Erythroblast (primary cell): ENCODE measurements around the gene BEX3.
"Not testable (repeated sequence)": the region's sequence is repeated elsewhere in the genome, so short reads cannot be mapped to it uniquely, and the experiment has no call there.

Experiments used
- DNase-seq, 2 experiments: peaks; one replicate each; lab custom pipeline; 2025; lab: John Stamatoyannopoulos, UW
- GATA1 ChIP-seq: IDR thresholded peaks from 2 replicates; pipeline ENCODE4 v1.6.1; 2011; ENCODE audit warnings: low read depth, mild to moderate bottlenecking, control low read depth, low read length, moderate library complexity
- POLR2A ChIP-seq: IDR thresholded peaks from 2 replicates; pipeline ENCODE4 v1.6.1; 2011; ENCODE audit warnings: mild to moderate bottlenecking, low read length

The BEX3 gene

DNA sequence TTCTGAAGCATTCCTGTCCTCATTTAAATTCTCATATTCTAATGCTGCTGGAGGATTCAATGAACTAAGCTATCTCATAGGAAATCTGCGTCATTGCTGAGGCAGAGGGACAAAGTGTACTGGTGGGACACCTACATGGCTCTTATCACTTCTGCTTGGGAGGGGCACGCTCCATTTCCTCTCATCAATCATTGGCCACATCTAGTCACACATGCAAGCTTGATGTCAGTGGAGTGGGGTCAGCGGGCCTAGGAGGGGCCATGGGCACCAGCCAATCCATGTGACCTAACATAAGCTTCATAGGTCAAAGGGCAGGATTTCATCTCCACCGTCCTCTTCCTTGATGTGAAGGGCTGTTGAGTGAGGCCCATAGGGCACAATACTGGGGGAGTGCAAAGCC, 21.4 kb downstream of the BEX3 start:
- DNase-seq = no peak
- no peak for TF ChIP-seq GATA1
- TF ChIP-seq POLR2A = no peak

DNA sequence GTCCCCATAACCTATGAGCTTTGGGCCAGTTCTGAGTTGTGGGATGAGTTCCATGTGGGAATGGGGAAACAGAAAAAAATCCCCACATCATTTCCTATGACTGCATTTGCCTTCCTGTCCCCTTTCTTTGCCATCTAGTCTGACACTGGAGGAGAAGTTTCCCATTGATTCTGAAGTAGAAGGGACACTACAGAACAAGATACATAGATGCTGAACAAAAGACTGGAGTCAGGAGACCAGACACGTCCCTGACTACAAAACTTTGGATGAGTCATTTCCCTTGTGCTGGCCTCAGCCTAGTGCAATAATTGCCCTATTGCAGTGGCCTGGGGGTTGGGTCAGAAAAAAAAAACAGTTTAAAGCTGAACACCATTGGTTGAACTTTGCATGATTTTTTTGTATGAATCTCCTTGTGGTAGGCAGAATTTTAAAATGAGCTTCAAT, 22.1 kb downstream of the BEX3 start:
- TF ChIP-seq POLR2A (no peak), GATA1 (no peak)
- peak; percentile 7 to 45 for DNase-seq

DNA sequence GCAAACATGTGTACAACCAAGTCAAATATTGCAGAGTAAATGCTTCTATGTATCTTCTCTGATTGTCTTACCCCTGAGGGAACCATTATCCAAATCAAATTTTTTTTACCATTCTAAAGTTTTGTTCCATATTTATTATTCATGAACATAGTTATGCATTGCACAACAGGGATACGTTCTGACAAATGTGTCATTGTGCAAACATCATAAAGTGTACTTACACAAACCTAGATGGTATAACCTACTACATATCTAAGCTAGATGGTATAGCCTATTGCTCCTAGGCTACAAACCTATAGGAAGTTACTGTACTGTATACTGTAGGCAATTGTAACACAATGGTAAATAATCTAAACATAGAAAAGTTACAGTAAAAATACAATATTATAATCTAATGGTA, 23.4 kb downstream of the BEX3 start:
- no peak for TF ChIP-seq POLR2A
- DNase-seq = no peak

DNA sequence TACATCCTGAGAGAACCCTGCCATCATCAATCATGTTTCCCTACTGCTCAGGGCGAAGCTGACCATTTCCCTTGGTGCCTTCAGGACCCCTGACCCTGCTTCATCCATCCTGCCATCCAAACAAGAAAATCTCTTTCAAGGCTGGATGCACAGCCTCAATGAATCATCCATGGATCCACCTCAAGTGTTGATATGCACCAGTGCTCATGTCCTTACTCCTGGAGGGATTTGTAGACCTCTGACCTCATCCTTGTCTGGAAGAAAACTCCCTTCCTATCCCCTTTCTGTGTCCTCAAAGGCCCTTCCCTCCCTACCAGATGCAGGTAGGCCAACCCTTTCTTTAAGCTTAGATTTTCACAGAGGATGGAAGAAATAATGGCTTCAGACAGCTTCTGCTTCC, 24.6 kb downstream of the BEX3 start:
- no peak for DNase-seq
- TF ChIP-seq POLR2A = no peak
- TF ChIP-seq GATA1 = no peak

DNA sequence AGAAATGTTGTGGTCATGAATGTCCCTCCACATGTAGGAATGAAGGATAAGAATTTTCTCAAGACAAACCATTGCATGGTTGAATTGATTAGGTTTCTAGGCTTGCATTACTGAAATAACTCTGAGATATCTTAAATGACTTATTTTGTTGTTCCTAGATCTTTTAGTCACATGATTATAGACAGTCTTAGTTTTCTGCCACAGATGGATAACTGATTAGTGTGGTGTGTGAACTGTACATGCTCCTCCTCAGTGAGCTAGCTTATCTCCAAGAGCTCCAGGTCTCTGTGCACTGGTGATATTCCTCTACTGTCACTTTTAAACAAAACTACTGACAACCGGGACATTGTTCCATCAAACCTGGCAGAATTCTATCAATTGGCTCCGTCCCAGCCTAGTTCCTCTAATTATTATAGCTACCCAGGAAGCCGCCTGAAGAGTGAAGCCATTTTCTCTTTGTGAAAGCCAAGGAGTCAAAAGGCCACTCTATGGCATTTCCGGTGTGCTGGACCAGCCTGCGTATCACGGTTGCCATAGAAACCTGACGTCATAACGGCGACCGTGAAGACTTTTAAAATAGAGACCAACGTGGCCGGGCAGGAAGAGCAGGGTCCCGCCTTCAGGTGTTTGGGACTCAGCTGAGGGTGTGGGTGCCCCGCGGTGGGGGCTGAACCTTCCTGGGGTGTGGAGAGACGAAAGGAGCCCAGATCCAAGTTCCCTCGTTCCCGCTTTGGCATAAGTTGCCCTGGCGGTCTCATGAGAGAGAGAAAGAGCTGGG, 28.1 kb downstream of the BEX3 start:
- DNase-seq = peak; percentile 81 to 86
- no peak for TF ChIP-seq GATA1
- peak; percentile 18 for TF ChIP-seq POLR2A

DNA sequence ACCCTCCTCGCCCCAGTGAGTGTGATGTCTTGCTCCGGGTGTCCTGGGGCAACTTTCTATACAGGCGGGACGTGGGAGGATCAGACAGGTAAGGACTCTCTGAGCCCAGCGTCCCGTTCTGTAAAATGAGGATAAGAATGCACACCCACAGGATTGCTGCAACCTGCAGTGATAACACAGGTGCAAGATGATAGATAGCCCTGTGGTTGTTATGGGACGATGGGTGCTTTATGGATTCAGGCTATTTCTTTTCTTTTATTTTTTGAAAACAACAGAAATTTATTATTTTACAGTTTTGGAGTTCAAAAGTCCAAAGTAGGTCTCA, 28.6 kb downstream of the BEX3 start:
- TF ChIP-seq GATA1 (no peak), POLR2A (no peak)
- peak in 1 of 2 experiments; percentile 33 for DNase-seq

DNA sequence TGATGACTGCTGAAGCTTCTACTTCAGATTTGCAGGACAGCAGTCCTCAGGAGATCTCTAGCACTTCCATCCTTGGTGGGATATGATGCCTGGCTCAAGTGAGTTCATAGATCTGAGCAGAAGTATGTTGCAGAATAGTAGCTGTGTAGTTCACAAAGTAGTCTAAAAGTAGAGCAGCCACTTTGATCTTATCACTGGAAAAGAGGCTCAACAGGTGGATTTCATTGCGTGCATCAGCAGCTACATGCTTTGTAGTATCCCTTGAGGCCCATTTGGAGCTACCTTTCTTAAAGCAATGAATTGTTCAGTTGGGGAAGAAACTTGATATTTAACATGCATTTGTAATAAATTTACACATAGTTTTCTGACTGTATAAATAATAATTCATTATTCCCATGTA, 29.9 kb downstream of the BEX3 start:
- TF ChIP-seq POLR2A = no peak
- no peak for TF ChIP-seq GATA1
- DNase-seq = no peak

DNA sequence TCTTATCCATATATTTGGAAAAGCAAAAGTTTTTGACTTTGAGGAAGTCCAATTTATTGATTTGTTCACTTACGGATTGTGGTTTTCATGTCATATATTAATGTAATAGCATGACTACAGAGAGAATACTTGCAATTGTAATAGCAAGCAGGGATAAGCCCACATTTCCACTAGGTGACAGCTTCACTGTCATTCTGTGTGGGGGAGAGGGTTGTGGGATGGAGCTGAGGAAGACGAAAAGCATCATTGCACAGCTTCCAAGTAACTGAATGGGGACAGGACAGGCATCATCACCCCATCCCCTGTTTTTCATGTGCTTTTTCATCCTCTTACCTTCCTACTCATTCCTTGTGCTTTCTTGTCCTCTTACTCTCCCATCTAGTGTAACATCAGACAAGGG, 31.4 kb downstream of the BEX3 start:
- DNase-seq = no peak
- TF ChIP-seq POLR2A = no peak
- no peak for TF ChIP-seq GATA1

DNA sequence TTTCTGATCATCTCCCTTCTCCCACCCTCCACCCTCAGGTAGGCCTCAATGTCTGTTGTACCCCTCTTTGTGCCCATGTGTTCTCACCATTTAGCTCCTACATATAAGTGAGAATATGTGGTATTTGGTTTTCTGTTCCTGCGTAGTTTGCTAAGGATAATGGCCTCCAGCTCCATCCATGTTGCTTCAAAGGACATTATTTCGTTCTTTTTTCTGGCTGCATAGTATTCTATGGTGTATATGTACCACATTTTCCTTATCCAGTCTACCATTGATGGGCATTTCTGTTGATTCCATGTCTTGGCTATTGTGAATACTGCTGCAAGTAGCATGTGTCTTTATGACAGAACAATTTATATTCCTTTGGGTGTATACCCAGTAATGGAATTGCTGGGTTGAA, 35.4 kb downstream of the BEX3 start:
- DNase-seq = not testable (repeated sequence)

DNA sequence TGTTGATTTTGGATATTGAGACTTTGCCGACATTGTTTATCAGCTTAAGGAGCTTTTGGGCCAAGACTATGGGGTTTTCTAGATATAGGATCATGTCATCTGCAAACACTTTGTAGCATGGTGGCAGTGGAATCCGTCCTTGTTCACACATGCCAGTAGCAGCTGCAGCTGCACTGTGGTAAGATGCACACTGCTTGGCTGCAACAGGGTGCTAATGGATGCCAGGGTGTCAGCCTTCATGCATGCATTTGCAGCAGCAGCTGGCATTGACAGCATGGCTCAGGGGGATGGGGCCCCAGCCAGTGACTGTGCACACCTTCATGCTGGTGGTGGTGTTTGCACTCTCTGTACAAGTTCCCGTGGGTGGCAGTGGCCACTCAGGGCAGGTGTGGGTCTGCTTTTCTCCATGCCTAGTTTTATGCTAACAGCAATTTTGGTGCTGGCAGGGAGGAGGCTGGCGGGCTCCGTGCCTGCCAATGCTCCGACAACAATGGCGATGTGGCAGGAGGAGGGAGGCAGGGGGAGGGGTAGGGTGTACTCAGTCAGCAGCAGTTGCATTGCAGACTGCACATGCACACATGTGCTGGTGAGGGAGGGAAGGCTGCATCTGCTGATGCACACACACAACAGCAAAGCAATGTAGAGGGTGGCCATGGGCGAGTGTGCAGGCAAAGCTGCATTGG, 37.5 kb downstream of the BEX3 start:
- no peak for DNase-seq
- TF ChIP-seq GATA1 (no peak), POLR2A (no peak)

DNA sequence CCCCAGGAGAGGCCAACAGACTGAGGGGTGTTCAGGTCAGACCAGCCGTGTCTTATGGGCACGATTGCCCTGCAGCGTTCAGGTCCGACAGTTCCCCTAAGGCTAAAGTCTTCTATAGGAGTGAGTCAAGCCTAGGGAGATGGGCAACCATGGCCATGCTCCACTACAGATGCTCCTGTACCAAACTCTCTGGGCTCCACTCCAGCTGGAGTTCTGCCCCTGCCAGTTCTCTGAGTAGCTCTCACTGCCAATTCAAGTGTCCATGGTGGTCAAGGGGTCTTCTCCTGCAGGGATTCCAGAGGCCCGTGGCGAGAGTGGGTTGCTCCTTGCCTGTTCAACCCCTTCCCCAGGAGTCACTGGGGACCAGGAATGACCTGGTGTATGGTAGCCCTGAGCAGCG, 38.2 kb downstream of the BEX3 start:
- DNase-seq = no peak

DNA sequence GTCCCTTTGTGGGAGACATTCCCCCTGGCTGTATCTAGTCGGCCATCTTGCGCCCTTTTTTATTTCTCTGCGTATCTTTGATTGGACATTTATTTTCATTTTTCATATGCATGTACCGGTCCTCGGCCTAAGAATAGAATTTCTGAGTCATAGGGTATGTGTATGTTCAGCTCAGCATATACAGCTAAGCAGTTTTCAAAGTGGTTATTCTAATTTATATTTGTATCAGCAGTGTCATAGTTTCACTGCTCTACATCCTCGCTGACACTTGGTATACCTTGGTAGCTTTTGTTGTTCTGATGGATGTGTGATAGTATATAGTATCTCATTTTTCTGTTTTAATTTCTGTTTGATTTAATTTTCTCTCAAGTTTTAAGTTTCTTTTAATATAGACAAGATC, 38.7 kb downstream of the BEX3 start:
- no peak for DNase-seq
- TF ChIP-seq GATA1 (no peak), POLR2A (no peak)

More for the DNA sequence above, 38.2 kb downstream of the BEX3 start:
- TF ChIP-seq GATA1 (no peak), POLR2A (no peak)

DNA sequence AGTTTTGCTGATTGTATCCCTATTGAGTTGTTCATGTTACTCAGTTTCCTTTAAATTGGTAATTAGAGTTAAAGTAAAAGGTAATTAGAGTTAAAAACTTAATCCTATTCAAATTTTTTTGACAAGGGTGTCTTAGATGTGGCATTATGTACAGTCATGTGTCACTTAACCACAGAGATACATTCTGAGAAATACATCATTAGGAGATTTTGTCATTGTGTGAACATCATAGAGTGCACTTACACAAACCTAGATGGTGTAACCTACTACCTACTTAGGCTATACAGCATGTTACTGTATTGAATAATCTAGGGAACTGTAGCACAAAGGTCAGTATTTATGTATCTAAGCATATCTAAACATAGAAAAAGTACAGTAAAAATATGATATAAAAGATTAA, 39.2 kb downstream of the BEX3 start:
- TF ChIP-seq GATA1 = no peak
- no peak for TF ChIP-seq POLR2A
- DNase-seq = no peak

DNA sequence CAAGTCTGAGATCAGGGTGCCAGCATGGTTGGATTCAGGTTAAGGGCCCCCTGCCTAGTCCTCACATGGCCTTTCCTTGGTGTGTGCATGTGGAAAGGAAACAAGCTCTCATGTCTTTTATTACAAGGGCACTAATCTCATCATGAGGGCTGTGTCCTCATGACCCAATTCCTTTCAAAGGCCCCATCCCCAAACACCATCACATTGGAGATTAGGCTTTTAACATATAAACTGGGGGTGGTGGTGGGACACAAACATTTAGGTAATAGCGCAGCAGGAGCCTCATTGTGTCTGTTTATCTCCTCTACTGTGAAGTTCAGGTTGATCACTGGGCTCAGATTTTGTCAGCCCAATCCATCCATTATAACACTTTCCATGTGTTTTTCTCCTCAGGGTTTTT, 41.0 kb downstream of the BEX3 start:
- TF ChIP-seq GATA1 (no peak), POLR2A (no peak)
- no peak for DNase-seq

DNA sequence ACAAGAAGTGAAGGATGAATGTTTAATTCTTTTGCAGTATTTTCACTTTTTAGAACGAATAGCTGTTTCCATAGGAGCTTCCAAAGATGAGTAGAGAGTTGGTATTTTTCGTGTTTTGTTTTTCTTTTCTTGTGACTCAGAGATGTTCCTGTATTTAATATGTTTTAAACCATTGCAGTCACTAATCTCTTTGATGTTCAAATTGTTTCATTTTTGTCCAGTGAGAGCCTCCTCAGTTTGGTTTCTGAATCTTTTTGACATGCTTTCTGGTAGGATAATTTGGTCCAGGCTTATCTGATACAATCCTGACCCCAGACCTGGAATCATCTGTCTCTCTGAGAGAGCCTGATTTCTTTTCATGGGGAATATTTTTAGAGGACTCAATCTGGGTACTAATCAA, 41.6 kb downstream of the BEX3 start:
- no peak for DNase-seq
- no peak for TF ChIP-seq GATA1
- no peak for TF ChIP-seq POLR2A
